Amygdala (tissue), 56 donors: ENCODE measurements around the gene SNAPC3.

ENCODE experiments used
- DNase-seq, 56 donors: peaks; one replicate each; lab custom pipeline; 2025; lab: John Stamatoyannopoulos, UW

SNAPC3 gene

GRCh38 chr9:15485836-15486666 is 63.4 kb downstream of the SNAPC3 start:
- no peak for DNase-seq

GRCh38 chr9:15491950-15492349 is 69.3 kb downstream of the SNAPC3 start:
- DNase-seq, result no peak

GRCh38 chr9:15492485-15493150 is 69.9 kb downstream of the SNAPC3 start:
- no peak for DNase-seq

GRCh38 chr9:15498246-15498995 is 75.7 kb downstream of the SNAPC3 start:
- no peak for DNase-seq

GRCh38 chr9:15499139-15499538 is 76.5 kb downstream of the SNAPC3 start:
- no peak for DNase-seq

GRCh38 chr9:15501179-15501578 is 78.5 kb downstream of the SNAPC3 start:
- DNase-seq, result no peak

GRCh38 chr9:15501803-15502202 is 79.1 kb downstream of the SNAPC3 start:
- DNase-seq, result no peak

- no peak for DNase-seq
Observed at GRCh38 chr9:15505921-15506320, 83.2 kb downstream of the SNAPC3 start.

GRCh38 chr9:15509931-15510788 is 87.5 kb downstream of the SNAPC3 start:
- DNase-seq, result peak in 38 of 56 donors; percentile 21 to 74 (median 49)

- DNase-seq, result peak; percentile 28 to 96 (median 80)
Observed at GRCh38 chr9:15510789-15511575, 88.3 kb downstream of the SNAPC3 start, which contains the start of gene PSIP1. TSS of gene PSIP1 (minus strand) at chr9:15510970. CDS start at chr9:15510188, 782 bp downstream.
